ENCODE results near the gene WDR7.

GRCh38 chr18:56986829-56987228, 335.7 kb downstream of the WDR7 start:
- TF ChIP-seq CTCF (IDR thresholded peaks at IDR 0.05) (no peak), POLR2A (IDR thresholded peaks at IDR 0.05) (no peak)

Measured in testis (tissue), 2 donors.